Measurements from ENCODE around the gene CAPN15. TPM values are rescaled to one million over a fixed set of nuclear protein-coding genes. Genes with fewer than 3 reads are reported as not detected.
A peak's percentile ranks its signal among the peaks of the same experiment; 100 is the strongest.

CAPN15 gene
- total RNA-seq, 2 experiments from 2014 or later, result 86.4 to 91.3 TPM

DNA sequence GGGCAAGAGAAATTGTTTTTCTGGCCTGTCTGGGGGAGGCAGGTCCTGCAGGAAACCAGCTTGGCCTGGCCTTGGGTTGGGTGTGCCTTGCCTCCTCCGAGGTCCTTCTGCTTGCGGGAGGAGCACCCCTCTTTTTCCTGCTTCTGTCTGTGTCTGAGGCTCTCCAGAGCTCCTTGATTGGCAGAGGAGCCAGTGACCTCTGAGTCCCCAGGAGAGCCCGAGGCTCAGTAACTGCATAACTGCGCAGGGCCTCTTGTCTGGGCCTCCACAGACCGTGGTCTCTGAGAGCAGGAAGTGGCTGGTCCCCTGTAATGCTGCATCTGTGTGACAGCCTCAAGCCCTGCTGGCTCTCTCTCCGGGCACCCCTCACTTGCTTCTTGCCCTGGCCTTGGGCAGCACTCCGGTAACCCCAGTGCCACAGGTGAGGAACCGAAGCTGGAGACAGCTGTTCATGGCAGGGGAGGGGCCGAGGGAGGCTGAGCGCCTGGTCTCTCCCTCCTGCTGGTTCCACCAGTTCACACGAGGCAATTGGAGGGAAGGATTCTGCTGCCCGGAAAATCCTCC lies 1.6 kb downstream of the CAPN15 start:
- Mint-ChIP-seq H3K4me1 (peaks cover 26% of the 10 kb centered on the region), H3K36me3 (peaks cover 11% of the 10 kb centered on the region), H3K4me3 (peak overlapping the region; percentile 93), H3K27ac (peak overlapping the region; percentile 93), H3K9me3 (no peaks in the 10 kb centered on the region), H3K27me3 (no peaks in the 10 kb centered on the region)
- peak; percentile 36 for DNase-seq

DNA sequence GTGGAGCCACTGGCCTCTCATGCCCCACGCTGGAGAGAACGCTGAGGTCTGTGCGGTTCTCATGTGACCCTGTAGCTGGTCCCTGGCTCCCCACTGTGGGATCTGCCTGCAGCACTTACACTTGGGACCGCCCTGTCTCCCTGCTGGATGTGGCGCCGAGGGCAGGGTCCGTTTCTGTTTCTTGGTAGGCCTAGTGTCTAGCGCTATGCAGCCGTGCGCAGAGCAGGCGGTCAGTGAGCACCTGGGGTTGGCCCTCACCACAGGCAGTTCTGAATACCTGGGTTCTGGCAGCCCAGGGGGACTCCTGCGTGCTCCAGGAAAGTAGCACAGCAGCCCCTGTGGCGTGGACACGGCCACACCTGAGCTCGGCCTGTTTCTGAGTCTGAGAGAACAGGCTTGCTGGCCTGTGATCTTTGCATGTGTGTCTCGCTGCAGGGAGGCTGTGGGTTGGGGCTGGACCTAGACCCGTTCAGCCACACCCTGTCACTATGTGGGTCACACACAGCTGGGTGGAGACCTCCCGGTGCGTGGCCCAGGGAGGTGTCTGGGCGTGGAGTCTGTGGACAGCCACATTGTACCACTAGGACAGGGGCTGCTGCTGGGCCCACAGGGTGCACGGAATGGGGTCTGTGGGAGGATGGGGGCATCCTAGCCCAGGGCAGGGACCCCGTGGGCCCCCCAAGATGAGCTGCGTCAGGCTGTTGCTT lies 2.8 kb downstream of the CAPN15 start:
- DNase-seq, result no peak
- Mint-ChIP-seq H3K27me3 (no peaks in the 10 kb centered on the region), H3K36me3 (peaks cover 9% of the 10 kb centered on the region), H3K4me1 (peaks cover 19% of the 10 kb centered on the region), H3K27ac (no peak overlapping the region), H3K4me3 (peak overlapping the region; percentile 58), H3K9me3 (no peaks in the 10 kb centered on the region)

DNA sequence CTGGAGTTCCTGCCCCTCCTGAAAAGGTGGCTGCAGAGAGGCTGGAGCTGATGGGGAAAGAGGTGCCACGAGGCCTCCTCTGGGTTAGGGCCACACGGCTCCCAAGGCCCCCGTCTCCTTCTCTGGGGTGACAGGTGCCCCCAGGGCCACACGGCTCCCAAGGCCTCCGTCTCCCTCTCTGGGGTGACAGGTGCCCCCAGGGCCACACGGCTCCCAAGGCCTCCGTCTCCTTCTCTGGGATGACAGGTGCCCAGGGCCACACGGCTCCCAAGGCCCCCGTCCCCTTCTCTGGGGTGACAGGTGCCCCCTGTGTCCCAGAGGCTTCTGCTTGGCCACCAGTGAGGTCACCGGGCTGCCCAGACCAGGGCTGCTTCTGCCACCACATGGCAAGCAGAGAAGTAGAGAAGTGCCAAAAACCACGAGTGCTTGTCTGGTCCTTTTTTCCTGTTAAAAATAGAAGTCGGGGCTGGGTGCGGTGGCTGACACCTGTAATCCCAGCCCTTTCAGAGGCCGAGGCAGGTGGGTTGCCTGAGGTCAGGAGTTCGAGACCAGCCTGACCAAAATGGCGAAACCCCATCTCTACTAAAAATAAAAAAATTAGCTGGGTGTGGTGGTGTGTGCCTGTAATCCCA lies 4.1 kb downstream of the CAPN15 start:
- DNase-seq, result no peak
- no peaks in the 10 kb centered on the region for H3K9me3 Mint-ChIP-seq
- H3K4me3 Mint-ChIP-seq, result no peak overlapping the region
- no peaks in the 10 kb centered on the region for H3K27me3 Mint-ChIP-seq
- H3K4me1 Mint-ChIP-seq, result peaks cover 12% of the 10 kb centered on the region
- H3K27ac Mint-ChIP-seq, result no peak overlapping the region
- H3K36me3 Mint-ChIP-seq, result peaks cover 7% of the 10 kb centered on the region

DNA sequence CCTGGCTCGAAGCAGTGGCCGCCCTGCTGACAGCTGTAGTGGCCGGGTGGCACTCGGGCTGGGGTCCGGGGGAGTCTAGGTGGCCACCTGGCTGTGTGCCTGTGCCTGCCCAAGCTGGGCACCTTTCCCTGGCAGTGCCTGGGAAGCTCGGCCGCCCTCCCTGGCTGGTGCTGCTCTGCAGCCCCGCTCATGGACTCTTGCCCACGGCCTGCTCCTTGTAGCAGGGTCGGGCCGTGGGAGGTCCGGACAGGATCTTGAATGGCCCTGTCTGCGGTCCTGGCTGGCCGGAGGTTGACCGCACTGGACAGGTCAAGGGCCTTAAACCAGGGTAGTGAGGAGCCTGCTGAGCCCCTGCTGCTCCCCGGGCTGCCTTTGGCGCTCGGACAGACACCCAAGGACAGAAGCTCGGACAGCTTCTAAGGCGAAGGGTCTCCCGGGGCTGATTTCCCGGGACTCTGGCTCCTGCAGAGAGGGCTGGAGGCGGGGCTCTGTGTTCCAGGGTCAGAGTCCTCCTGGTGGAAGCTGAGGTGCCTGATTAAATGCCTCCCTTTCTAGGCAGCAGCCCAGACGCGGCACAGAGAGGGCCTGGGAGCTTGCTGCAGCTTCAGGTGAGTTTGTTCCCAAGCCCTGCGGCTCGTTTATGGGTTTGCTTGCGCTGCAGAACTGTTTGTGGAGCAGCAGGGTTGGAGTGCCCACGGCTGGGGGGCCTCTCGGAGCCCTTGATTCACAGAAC lies 6.0 kb downstream of the CAPN15 start:
- Mint-ChIP-seq H3K4me1 (peaks cover 12% of the 10 kb centered on the region), H3K4me3 (no peak overlapping the region), H3K9me3 (no peaks in the 10 kb centered on the region), H3K36me3 (peaks cover 4% of the 10 kb centered on the region), H3K27me3 (no peaks in the 10 kb centered on the region), H3K27ac (no peak overlapping the region)
- DNase-seq, result no peak

GRCh38 chr16:534135-534534 lies 6.6 kb downstream of the CAPN15 start:
- Mint-ChIP-seq H3K9me3 (no peaks in the 10 kb centered on the region), H3K4me1 (peaks cover 10% of the 10 kb centered on the region), H3K4me3 (no peak overlapping the region), H3K36me3 (peaks cover 2% of the 10 kb centered on the region), H3K27me3 (no peaks in the 10 kb centered on the region), H3K27ac (no peak overlapping the region)
- DNase-seq, result no peak

DNA sequence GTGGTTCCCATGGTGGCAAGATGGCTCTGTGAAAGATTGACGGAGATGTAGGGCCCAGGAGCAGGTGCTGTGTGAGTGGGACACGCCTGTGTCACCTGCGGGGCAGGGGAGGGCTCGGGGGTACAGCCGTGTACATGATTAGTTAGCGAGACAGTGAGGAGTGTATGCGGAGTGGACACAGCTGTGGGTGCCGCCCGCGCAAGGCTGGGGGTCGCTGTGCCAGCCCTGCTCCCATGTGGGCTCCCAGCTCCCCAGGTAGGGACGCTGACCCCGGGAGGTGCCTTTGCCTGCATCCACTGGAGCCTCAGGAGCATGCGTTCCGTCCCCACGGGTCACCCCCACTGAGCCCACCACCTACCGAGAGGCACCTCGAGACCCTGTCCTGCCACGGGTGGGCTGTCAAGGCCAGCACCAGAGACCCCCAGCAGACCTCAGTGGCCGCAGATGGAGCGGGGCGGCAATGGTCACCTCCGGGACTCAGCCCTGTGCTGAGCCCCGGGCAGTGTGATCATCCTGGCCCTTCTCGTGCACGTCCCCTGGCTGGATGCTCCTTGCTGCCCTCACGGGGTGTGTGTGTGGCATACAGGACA lies 7.4 kb downstream of the CAPN15 start:
- H3K9me3 Mint-ChIP-seq, result no peaks in the 10 kb centered on the region
- no peak overlapping the region for H3K27ac Mint-ChIP-seq
- DNase-seq, result no peak
- peaks cover 4% of the 10 kb centered on the region for H3K4me1 Mint-ChIP-seq
- peaks cover 4% of the 10 kb centered on the region for H3K36me3 Mint-ChIP-seq
- no peaks in the 10 kb centered on the region for H3K27me3 Mint-ChIP-seq
- no peak overlapping the region for H3K4me3 Mint-ChIP-seq

DNA sequence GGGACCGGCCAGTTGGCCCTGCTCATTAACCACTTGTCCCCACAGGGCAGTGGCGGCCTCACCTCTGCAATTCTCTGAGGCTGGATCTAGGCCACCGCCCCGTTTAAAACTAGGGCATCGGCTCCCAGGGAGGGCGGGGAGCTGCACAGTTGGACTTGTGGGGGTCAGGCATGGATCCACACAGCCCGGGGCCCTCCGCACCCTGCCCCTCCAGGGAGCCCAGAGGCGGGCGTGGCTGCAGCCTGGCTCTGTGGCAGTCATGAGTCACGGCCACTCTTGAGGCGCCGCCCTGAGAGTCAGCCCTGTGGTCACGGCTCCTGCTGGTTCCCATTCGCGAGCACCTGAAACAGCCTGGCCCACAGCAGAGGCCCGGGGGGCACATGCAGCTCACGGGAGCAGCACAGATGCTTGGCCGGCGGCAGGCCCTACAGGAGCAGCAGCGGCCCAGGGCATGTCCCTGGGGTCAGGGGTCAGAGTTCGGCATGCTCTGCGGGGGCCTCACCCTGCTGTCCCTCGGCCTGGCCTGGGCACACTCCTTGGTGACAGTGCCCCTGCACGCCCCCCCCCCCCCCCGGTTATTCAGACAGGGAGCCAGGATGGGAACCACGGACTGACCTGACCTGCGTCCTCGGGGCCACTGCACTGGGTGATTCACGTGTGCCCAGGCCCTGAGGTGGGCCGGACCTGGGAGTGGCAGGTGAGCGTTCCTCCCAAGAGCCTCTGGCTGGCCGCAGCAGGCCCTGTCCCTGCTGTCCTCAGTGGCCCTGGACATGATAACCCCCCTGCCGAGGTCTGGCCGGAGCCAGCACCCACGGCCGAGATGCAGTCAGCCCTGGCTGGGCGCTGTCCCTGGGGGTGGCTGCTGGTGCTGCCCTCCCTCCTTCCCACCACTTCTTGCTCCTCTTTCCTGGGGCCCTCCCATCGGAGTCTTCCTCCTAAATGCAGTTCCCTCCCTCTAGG lies 8.2 kb downstream of the CAPN15 start:
- Mint-ChIP-seq H3K4me1 (peaks cover 2% of the 10 kb centered on the region), H3K36me3 (peaks cover 4% of the 10 kb centered on the region), H3K27me3 (no peaks in the 10 kb centered on the region), H3K4me3 (no peak overlapping the region), H3K27ac (no peak overlapping the region), H3K9me3 (no peaks in the 10 kb centered on the region)
- no peak for DNase-seq

DNA sequence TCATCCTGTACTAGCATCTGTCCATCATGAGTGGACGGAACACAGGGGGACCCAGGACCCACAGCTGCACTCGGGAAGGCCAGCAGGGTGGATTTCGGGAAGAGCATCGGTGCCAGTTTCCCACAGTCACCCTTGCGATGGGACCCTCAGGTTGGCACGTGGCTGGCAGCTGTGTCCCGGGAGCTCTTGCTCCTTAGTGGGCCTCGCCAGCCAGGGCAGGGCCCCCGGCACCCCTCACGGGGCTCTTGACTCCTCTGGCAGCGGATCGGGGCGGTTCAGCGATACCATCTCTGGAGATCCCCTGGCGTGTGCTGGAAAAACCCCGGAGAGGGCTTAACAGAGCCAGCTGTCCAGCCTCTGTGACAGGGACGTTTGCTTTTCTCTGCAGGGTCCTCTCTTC lies 9.2 kb downstream of the CAPN15 start:
- Mint-ChIP-seq H3K9me3 (no peaks in the 10 kb centered on the region), H3K36me3 (peaks cover 4% of the 10 kb centered on the region), H3K4me1 (no peaks in the 10 kb centered on the region), H3K27me3 (no peaks in the 10 kb centered on the region), H3K4me3 (no peak overlapping the region), H3K27ac (no peak overlapping the region)
- no peak for DNase-seq

GRCh38 chr16:537415-538335 lies 10.2 kb downstream of the CAPN15 start:
- Mint-ChIP-seq H3K27me3 (no peaks in the 10 kb centered on the region), H3K27ac (no peak overlapping the region), H3K4me3 (no peak overlapping the region), H3K4me1 (peaks cover 3% of the 10 kb centered on the region), H3K36me3 (peaks cover 4% of the 10 kb centered on the region), H3K9me3 (no peaks in the 10 kb centered on the region)
- DNase-seq, result no peak

DNA sequence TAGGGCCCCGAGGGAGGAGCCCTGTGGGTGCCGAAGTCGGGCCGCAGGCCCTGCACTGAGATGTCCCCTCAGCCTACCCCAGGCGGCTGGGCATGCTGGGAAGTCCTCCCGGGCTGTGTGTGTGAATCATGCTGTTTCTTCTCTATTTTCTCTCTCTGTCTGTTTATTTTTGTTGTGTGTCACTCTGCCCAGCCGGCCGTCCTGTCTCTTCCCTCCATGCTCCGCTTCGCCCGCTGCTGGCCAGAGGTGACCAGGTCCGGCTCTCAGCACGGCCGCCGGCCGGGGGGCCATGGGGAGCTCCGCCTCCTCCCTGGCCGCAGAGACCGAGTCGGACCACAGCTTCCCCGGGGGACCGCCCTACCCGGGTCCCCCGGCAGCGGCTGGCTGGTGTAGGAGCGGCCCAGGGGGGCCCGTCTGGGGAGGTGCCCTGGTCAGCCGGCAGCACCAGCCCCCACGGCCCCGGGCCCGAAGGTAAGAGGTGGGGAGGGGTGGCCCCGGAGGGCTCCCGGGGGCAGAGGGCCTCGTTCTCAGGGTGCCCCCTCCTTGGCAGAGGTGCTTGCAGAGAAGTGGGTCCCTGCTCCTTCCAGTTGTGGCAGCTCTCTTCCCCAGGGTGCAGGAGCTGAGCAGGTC lies 12.5 kb downstream of the CAPN15 start:
- H3K4me1 Mint-ChIP-seq, result peaks cover 3% of the 10 kb centered on the region
- no peaks in the 10 kb centered on the region for H3K27me3 Mint-ChIP-seq
- H3K27ac Mint-ChIP-seq, result no peak overlapping the region
- DNase-seq, result no peak
- H3K4me3 Mint-ChIP-seq, result no peak overlapping the region
- peaks cover 4% of the 10 kb centered on the region for H3K36me3 Mint-ChIP-seq
- no peaks in the 10 kb centered on the region for H3K9me3 Mint-ChIP-seq

GRCh38 chr16:540645-541340 lies 13.3 kb downstream of the CAPN15 start:
- no peak for DNase-seq
- no peak overlapping the region for H3K27ac Mint-ChIP-seq
- H3K4me3 Mint-ChIP-seq, result no peak overlapping the region
- H3K4me1 Mint-ChIP-seq, result peaks cover 3% of the 10 kb centered on the region
- no peaks in the 10 kb centered on the region for H3K27me3 Mint-ChIP-seq
- no peaks in the 10 kb centered on the region for H3K9me3 Mint-ChIP-seq
- H3K36me3 Mint-ChIP-seq, result peaks cover 4% of the 10 kb centered on the region

- Mint-ChIP-seq H3K36me3 (peaks cover 4% of the 10 kb centered on the region), H3K4me1 (peaks cover 3% of the 10 kb centered on the region), H3K27ac (no peak overlapping the region), H3K9me3 (no peaks in the 10 kb centered on the region), H3K4me3 (no peak overlapping the region), H3K27me3 (no peaks in the 10 kb centered on the region)
- DNase-seq, result no peak
These were observed 16.0 kb downstream of the CAPN15 start for GRCh38 chr16:543301-544164.
